HCT116 (cell line): ENCODE measurements around the gene LRRC15. TPM values are rescaled to one million over a fixed set of nuclear protein-coding genes. Genes with fewer than 3 reads are reported as not detected.

ENCODE experiments used
- ATAC-seq: fragments of 200-7000 bp; cut with Tn5 transposase; 2 replicates; pipeline ENCODE4 v1.9.1; 2020; ENCODE audit warnings: mild to moderate bottlenecking, moderate library complexity
- BruUV-seq: library from RNA; stranded (reverse); fragments of 400-500 nt; replicated peaks from 2 replicates; lab custom pipeline; 2021; lab: Mats Ljungman, UMichigan
- CTCF ChIA-PET: fragments of 300-600 bp; sonication (Branson Sonifier 250); formaldehyde crosslinking; loops from one replicate; lab custom pipeline; 2021; ENCODE audit warnings: antibody characterized with exemption; lab: Charles Lee
- POLR2A ChIA-PET: fragments of 300-600, 350-600 bp; sonication (Branson Sonifier 250); formaldehyde crosslinking; loops from one replicate; lab custom pipeline; 2021; ENCODE audit warnings: antibody characterized with exemption; lab: Charles Lee
- RAD21 ChIA-PET, 2 experiments: fragments of 300-600 bp; sonication (Branson Sonifier 250); formaldehyde crosslinking; loops; one replicate each; lab custom pipeline; 2023; ENCODE audit warnings: low total read pairs in 2 of 2; ENCODE audit not compliant: uncharacterized antibody in 2 of 2, unreplicated experiment in 2 of 2, low non-redundant PET in 1 of 2; lab: Charles Lee
- DNase-seq: peaks from one replicate; pipeline ENCODE4 v3.0.0-alpha.2; 2010; ENCODE audit warnings: low read depth, low spot score
- H2AFZ ChIP-seq: fragments of 200-600 bp; shearing (Covaris generic), sonication (generic); 2 replicates; pipeline ENCODE4 v1.6.1; 2017; ENCODE audit warnings: low read depth, mixed run types, mixed read lengths, antibody characterized with exemption, low read length; ENCODE audit not compliant: poor library complexity, severe bottlenecking
- H3K27ac ChIP-seq: 2 replicates; pipeline ENCODE4 v1.5.1; 2012; ENCODE audit warnings: low read depth, low read length
- H3K27me3 ChIP-seq: fragments of 200-600 bp; sonication (generic); 2 replicates; pipeline ENCODE4 v1.6.1; 2016; ENCODE audit warnings: mixed run types, low read length, mixed read lengths; ENCODE audit not compliant: insufficient read depth
- H3K36me3 ChIP-seq, 2 experiments: fragments of 200-500 bp in 1 of 2; fragments of 200-600 bp in 1 of 2; sonication (Bioruptor generic) in 1 of 2; sonication (generic) in 1 of 2; 2 replicates each; pipeline versions ENCODE4 v1.5.1 to v1.6.1; 2014 to 2016; ENCODE audit warnings: low read length in 2 of 2, inconsistent platforms in 1 of 2, mixed read lengths in 1 of 2, mixed run types in 1 of 2; ENCODE audit not compliant: insufficient read depth in 2 of 2, control insufficient read depth in 1 of 2
- H3K4me1 ChIP-seq, 2 experiments: fragments of 200-600 bp in 1 of 2; sonication (generic) in 1 of 2; 2 replicates each; pipeline versions ENCODE4 v1.5.1 to v1.6.1; 2012 to 2017; ENCODE audit warnings: low read length in 2 of 2, inconsistent platforms in 1 of 2, mild to moderate bottlenecking in 1 of 2, mixed read lengths in 1 of 2, mixed run types in 1 of 2, moderate library complexity in 1 of 2; ENCODE audit not compliant: insufficient read depth in 2 of 2, control insufficient read depth in 1 of 2
- H3K4me2 ChIP-seq: fragments of 200-600 bp; sonication (generic); 2 replicates; pipeline ENCODE4 v1.6.1; 2017; ENCODE audit warnings: mixed run types, low read length, mixed read lengths
- H3K4me3 ChIP-seq, 2 experiments: fragments of 200-600 bp in 1 of 2; sonication (generic) in 1 of 2; replicated peaks in 1 of 2; 2 replicates each; pipeline ENCODE4 v1.5.1; 2011 to 2016; ENCODE audit warnings: low read length in 2 of 2, control low read depth in 1 of 2, low read depth in 1 of 2, mild to moderate bottlenecking in 1 of 2, mixed read lengths in 1 of 2, mixed run types in 1 of 2
- H3K79me2 ChIP-seq: fragments of 200-600 bp; sonication (generic); 2 replicates; pipeline ENCODE4 v1.6.1; 2017; ENCODE audit warnings: mild to moderate bottlenecking, mixed run types, low read length, moderate library complexity, mixed read lengths; ENCODE audit not compliant: insufficient read depth
- H3K9ac ChIP-seq: fragments of 200-600 bp; sonication (generic); 2 replicates; pipeline ENCODE4 v1.6.1; 2016; ENCODE audit warnings: low read length, mixed read lengths
- H3K9me2 ChIP-seq: fragments of 200-600 bp; sonication (generic), shearing (Covaris generic); 2 replicates; pipeline ENCODE4 v1.6.1; 2017; ENCODE audit warnings: mixed run types, mild to moderate bottlenecking, moderate library complexity; ENCODE audit not compliant: insufficient read depth
- H3K9me3 ChIP-seq, 2 experiments: fragments of 200-500 bp in 1 of 2; fragments of 200-600 bp in 1 of 2; sonication (Bioruptor generic) in 1 of 2; sonication (generic) in 1 of 2; 2 replicates each; pipeline ENCODE4 v1.6.1; 2014 to 2017; ENCODE audit warnings: low read length in 2 of 2, mixed read lengths in 2 of 2, inconsistent platforms in 1 of 2, low read depth in 1 of 2, mild to moderate bottlenecking in 1 of 2, mixed run types in 1 of 2, moderate library complexity in 1 of 2; ENCODE audit not compliant: control insufficient read depth in 1 of 2, insufficient read depth in 1 of 2
- H4K20me1 ChIP-seq: fragments of 200-600 bp; sonication (generic), shearing (Covaris generic); 2 replicates; pipeline ENCODE4 v1.6.1; 2017; ENCODE audit warnings: mixed run types, mild to moderate bottlenecking, moderate library complexity; ENCODE audit not compliant: insufficient read depth
- ATF3 ChIP-seq: IDR thresholded peaks from 2 replicates; pipeline ENCODE4 v1.6.1; 2012
- CBX3 ChIP-seq: IDR thresholded peaks from 2 replicates; pipeline ENCODE4 v1.6.1; 2012; ENCODE audit warnings: low read depth
- CEBPB ChIP-seq: IDR thresholded peaks from 2 replicates; pipeline ENCODE4 v1.6.1; 2012; ENCODE audit warnings: low read depth
- CTCF ChIP-seq, 3 experiments: fragments of 200-600 bp in 1 of 3; sonication (generic) in 1 of 3; IDR thresholded peaks in 2 of 3; conservative IDR thresholded peaks in 1 of 3; 2 replicates each; pipeline ENCODE4 v1.5.1; 2012 to 2017; ENCODE audit warnings: low read depth in 2 of 3, low read length in 2 of 3, antibody characterized with exemption in 1 of 3, borderline replicate concordance in 1 of 3, control low read depth in 1 of 3, mild to moderate bottlenecking in 1 of 3, mixed read lengths in 1 of 3, mixed run types in 1 of 3, moderate library complexity in 1 of 3; ENCODE audit not compliant: insufficient read depth in 1 of 3
- EGR1 ChIP-seq: IDR thresholded peaks from 2 replicates; pipeline ENCODE4 v1.6.1; 2012; ENCODE audit warnings: low read depth
- JUND ChIP-seq: IDR thresholded peaks from 2 replicates; pipeline ENCODE4 v1.6.1; 2012
- MAX ChIP-seq: IDR thresholded peaks from 2 replicates; pipeline ENCODE4 v1.6.1; 2012
- RAD21 ChIP-seq: IDR thresholded peaks from 2 replicates; pipeline ENCODE4 v1.6.1; 2012; ENCODE audit warnings: low read depth, mild to moderate bottlenecking
- YY1 ChIP-seq: IDR thresholded peaks from 2 replicates; pipeline ENCODE4 v1.6.1; 2011; ENCODE audit warnings: low read length, low read depth, moderate library complexity, mild to moderate bottlenecking; ENCODE audit not compliant: insufficient replicate concordance; ENCODE audit errors: extremely low read depth
- ZFX ChIP-seq: fragments of 450-650 bp; IDR thresholded peaks from 2 replicates; pipeline ENCODE4 v1.6.1; 2017
- intact Hi-C: fragments of 100-400 bp; cut with micrococcal nuclease; formaldehyde crosslinking; loops from 2 replicates; pipeline ENCODE4 v1.10.0; 2022
- total RNA-seq: library from RNA; stranded (reverse); gene quantifications from one replicate; pipeline ENCODE4 v1.2.1, GENCODE V29; 2021; ENCODE audit not compliant: unreplicated experiment
- TF ChIP-seq, protein P1 (sequence below): IDR thresholded peaks from 2 replicates; pipeline ENCODE4 v1.6.1; 2011; ENCODE audit warnings: mild to moderate bottlenecking, low read length, moderate library complexity; ENCODE audit not compliant: insufficient replicate concordance; ENCODE audit errors: extremely low read depth

LRRC15 gene
- total RNA-seq, 1 experiment from 2014 or later: not detected

GRCh38 chr3:194340757-194341400 lies 28.7 kb downstream of the LRRC15 start:
- Histone ChIP-seq H2AFZ (no peak overlapping the region), H3K4me1 (no peaks in the 10 kb centered on the region), H3K27me3 (no peaks in the 10 kb centered on the region), H4K20me1 (no peaks in the 10 kb centered on the region), H3K9me2 (no peaks in the 10 kb centered on the region), H3K9ac (no peak overlapping the region), H3K4me3 (no peak overlapping the region), H3K79me2 (no peaks in the 10 kb centered on the region), H3K27ac (no peak overlapping the region), H3K4me2 (no peak overlapping the region), H3K9me3 (no peaks in the 10 kb centered on the region), H3K36me3 (no peaks in the 10 kb centered on the region)
- CTCF ChIA-PET: interaction anchor here (1.2 kb wide), 1 partner anchor 9 kb away, joined by 3 read pairs; no protein-coding TSS in a partner anchor
- TF ChIP-seq CTCF (IDR thresholded peaks at IDR 0.05 in 2 of 3, conservative IDR thresholded peaks at IDR 0.05 in 1 of 3; ENCODE audit: borderline replicate concordance in 1 of 3, insufficient read depth in 1 of 3, low read depth in 2 of 3, low read length in 2 of 3) (no peak), CEBPB (no peak), JUND (no peak), ATF3 (no peak), CBX3 (no peak), EGR1 (no peak), ZFX (no peak), RAD21 (no peak), YY1 (no peak), MAX (no peak)
- TF ChIP-seq, protein P1, sequence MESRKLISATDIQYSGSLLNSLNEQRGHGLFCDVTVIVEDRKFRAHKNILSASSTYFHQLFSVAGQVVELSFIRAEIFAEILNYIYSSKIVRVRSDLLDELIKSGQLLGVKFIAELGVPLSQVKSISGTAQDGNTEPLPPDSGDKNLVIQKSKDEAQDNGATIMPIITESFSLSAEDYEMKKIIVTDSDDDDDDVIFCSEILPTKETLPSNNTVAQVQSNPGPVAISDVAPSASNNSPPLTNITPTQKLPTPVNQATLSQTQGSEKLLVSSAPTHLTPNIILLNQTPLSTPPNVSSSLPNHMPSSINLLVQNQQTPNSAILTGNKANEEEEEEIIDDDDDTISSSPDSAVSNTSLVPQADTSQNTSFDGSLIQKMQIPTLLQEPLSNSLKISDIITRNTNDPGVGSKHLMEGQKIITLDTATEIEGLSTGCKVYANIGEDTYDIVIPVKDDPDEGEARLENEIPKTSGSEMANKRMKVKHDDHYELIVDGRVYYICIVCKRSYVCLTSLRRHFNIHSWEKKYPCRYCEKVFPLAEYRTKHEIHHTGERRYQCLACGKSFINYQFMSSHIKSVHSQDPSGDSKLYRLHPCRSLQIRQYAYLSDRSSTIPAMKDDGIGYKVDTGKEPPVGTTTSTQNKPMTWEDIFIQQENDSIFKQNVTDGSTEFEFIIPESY: no peak
- POLR2A ChIA-PET: no interaction called here
- intact Hi-C loops: no loop called here
- ATAC-seq (no peak), DNase-seq (no peak)
- BruUV-seq: no TSS peak
- RAD21 ChIA-PET: no interaction called here
